ENCODE data around the gene TTC12. TPM values are rescaled to one million over a fixed set of nuclear protein-coding genes. Genes with fewer than 3 reads are reported as not detected.

Gene TTC12
- total and polyA plus RNA-seq, 9 of the 15 experiments (the other 6 are each of a cell fraction or from before 2014, with no cell fraction given), result 5.1 to 19.9 (median 13.4) TPM

- TF ChIP-seq ATF2 (CRISPR knock-in tag; IDR thresholded peaks at IDR 0.05), result no peak
- no peak for TF ChIP-seq ZFP91 (CRISPR knock-in tag; IDR thresholded peaks at IDR 0.05)
- no peak for TF ChIP-seq IRF9 (tag; IDR thresholded peaks at IDR 0.05)
- TF ChIP-seq ZHX1 (conservative IDR thresholded peaks at IDR 0.05; ENCODE audit: low read length), result no peak
These were observed 80.5 kb downstream of the TTC12 start (continued) for GRCh38 chr11:113394919-113395318.
